ENCODE data around the gene ABL1.

Gene ABL1

GRCh38 chr9:130904070-130905044 is 69.3 kb downstream of the ABL1 start:
- POLR2A ChIA-PET, result no interaction called here

GRCh38 chr9:130905125-130905901 is 70.3 kb downstream of the ABL1 start:
- ChIA-PET POLR2A (no interaction called here), CTCF (interaction anchor here (1.1 kb wide), 1 partner anchor 13 kb away, joined by 3 read pairs; no protein-coding TSS in a partner anchor)

More at GRCh38 chr9:130904070-130905044, 69.3 kb downstream of the ABL1 start:
- CTCF ChIA-PET, result interaction anchor here (1.1 kb wide), 1 partner anchor 14 kb away, joined by 3 read pairs; no protein-coding TSS in a partner anchor
- TF ChIP-seq CTCF (IDR thresholded peaks at IDR 0.05; ENCODE audit: control extremely low read depth, extremely low read depth, low read depth, missing control alignments), result no peak
- no peak for DNase-seq (ENCODE audit: extremely low spot score)

GRCh38 chr9:130905902-130906734 is 71.1 kb downstream of the ABL1 start:
- no peak for TF ChIP-seq CTCF (IDR thresholded peaks at IDR 0.05; ENCODE audit: control extremely low read depth, extremely low read depth, low read depth, missing control alignments)
- DNase-seq (ENCODE audit: extremely low spot score), result no peak
- POLR2A ChIA-PET, result no interaction called here
- CTCF ChIA-PET, result interaction anchor here (1.1 kb wide), 2 partner anchors 12 to 92 kb away, joined by 3 read pairs; no protein-coding TSS in a partner anchor

More at GRCh38 chr9:130905125-130905901, 70.3 kb downstream of the ABL1 start:
- no peak for DNase-seq (ENCODE audit: extremely low spot score)
- TF ChIP-seq CTCF (IDR thresholded peaks at IDR 0.05; ENCODE audit: control extremely low read depth, extremely low read depth, low read depth, missing control alignments), result no peak

- no peak for DNase-seq (ENCODE audit: extremely low spot score)
- TF ChIP-seq CTCF (IDR thresholded peaks at IDR 0.05; ENCODE audit: control extremely low read depth, extremely low read depth, low read depth, missing control alignments), result no peak
- CTCF ChIA-PET, result interaction anchor here (1.1 kb wide), 1 partner anchor 91 kb away, joined by 3 read pairs; no protein-coding TSS in a partner anchor
- POLR2A ChIA-PET, result no interaction called here
Measured at GRCh38 chr9:130906735-130907416, 71.8 kb downstream of the ABL1 start.

GRCh38 chr9:130908146-130908877 is 73.3 kb downstream of the ABL1 start:
- ChIA-PET CTCF (interaction anchor here (1.5 kb wide), 1 partner anchor 138 kb away, joined by 3 read pairs; no protein-coding TSS in a partner anchor), POLR2A (no interaction called here)
- no peak for TF ChIP-seq CTCF (IDR thresholded peaks at IDR 0.05; ENCODE audit: control extremely low read depth, extremely low read depth, low read depth, missing control alignments)
- DNase-seq (ENCODE audit: extremely low spot score), result no peak
